H1 (cell line): ENCODE results near the gene PDZD4. TPM values are rescaled to one million over a fixed set of nuclear protein-coding genes. Genes with fewer than 3 reads are reported as not detected.
A peak's percentile ranks its signal among the peaks of the same experiment; 100 is the strongest.

Source experiments
- CTCF ChIA-PET: fragments of 300-600 bp; sonication (Branson Sonifier 250); formaldehyde crosslinking; loops from one replicate; lab custom pipeline; 2021; ENCODE audit not compliant: partially characterized antibody; lab: Charles Lee
- POLR2A ChIA-PET: fragments of 300-600 bp; sonication (Branson Sonifier 250); formaldehyde crosslinking; loops from one replicate; lab custom pipeline; 2021; ENCODE audit warnings: inconsistent platforms; ENCODE audit not compliant: partially characterized antibody; lab: Charles Lee
- DNase-seq, 2 experiments: peaks; one replicate each; pipeline versions ENCODE4 v3.0.0 to v3.0.0-alpha.2; 2010 to 2022; ENCODE audit warnings: low spot score in 2 of 2, low read depth in 1 of 2, mixed read lengths in 1 of 2
- FAIRE-seq: peaks from 2 replicates; lab custom pipeline; 2011; peaks lifted over from hg19 to GRCh38; lab: Jason Lieb, UNC
- H2AFZ ChIP-seq: 2 replicates; pipeline ENCODE4 v1.8.1; 2012; ENCODE audit warnings: low read length, inconsistent platforms
- H2AK5ac ChIP-seq: 2 replicates; pipeline ENCODE4 v1.6.1; 2013; ENCODE audit warnings: low read depth, low read length
- H2BK120ac ChIP-seq: replicated peaks from 2 replicates; pipeline ENCODE3; 2013; ENCODE audit warnings: low read depth, low read length, inconsistent platforms
- H2BK12ac ChIP-seq: 2 replicates; pipeline ENCODE4 v1.6.1; 2013; ENCODE audit warnings: low read depth, low read length
- H2BK15ac ChIP-seq: 2 replicates; pipeline ENCODE4 v1.6.1; 2013; ENCODE audit warnings: low read length
- H2BK20ac ChIP-seq: 2 replicates; pipeline ENCODE4 v1.6.1; 2013; ENCODE audit warnings: low read length
- H2BK5ac ChIP-seq: 2 replicates; pipeline ENCODE4 v1.6.1; 2013; ENCODE audit warnings: low read depth, low read length
- H3K14ac ChIP-seq: 2 replicates; pipeline ENCODE4 v1.6.1; 2013; ENCODE audit warnings: inconsistent platforms; ENCODE audit not compliant: insufficient read length
- H3K18ac ChIP-seq: 2 replicates; pipeline ENCODE4 v1.6.1; 2013; ENCODE audit warnings: low read length; ENCODE audit errors: extremely low read depth
- H3K23ac ChIP-seq: 2 replicates; pipeline ENCODE4 v1.6.1; 2013; ENCODE audit warnings: inconsistent platforms; ENCODE audit not compliant: insufficient read length
- H3K23me2 ChIP-seq: 2 replicates; pipeline ENCODE4 v1.6.1; 2013; ENCODE audit warnings: low read depth, low read length
- H3K27ac ChIP-seq: 2 replicates; pipeline ENCODE4 v1.6.1; 2011; ENCODE audit warnings: low read depth, low read length, inconsistent platforms
- H3K27me3 ChIP-seq, 4 experiments: replicated peaks in 1 of 4; 1 replicate in 1 of 4; 2 replicates in 3 of 4; pipeline versions ENCODE4 v1.6.1 to v1.8.1; 2011 to 2013; ENCODE audit warnings: low read length in 3 of 4, mild to moderate bottlenecking in 3 of 4, inconsistent platforms in 2 of 4, mixed read lengths in 2 of 4, moderate library complexity in 1 of 4; ENCODE audit not compliant: control insufficient read depth in 3 of 4, insufficient read depth in 3 of 4; ENCODE audit errors: extremely low read depth in 1 of 4
- H3K36me3 ChIP-seq, 4 experiments: 2 replicates each; pipeline versions ENCODE4 v1.6.1 to v1.8.1; 2011 to 2013; ENCODE audit warnings: mild to moderate bottlenecking in 4 of 4, low read length in 3 of 4, moderate library complexity in 2 of 4, control low read depth in 1 of 4, inconsistent platforms in 1 of 4; ENCODE audit not compliant: insufficient read depth in 4 of 4, control insufficient read depth in 2 of 4
- H3K4ac ChIP-seq: replicated peaks from 2 replicates; pipeline ENCODE3; 2013; ENCODE audit warnings: low read length, low read depth, mixed read lengths, inconsistent platforms; ENCODE audit not compliant: insufficient read length
- H3K4me1 ChIP-seq, 4 experiments: replicated peaks in 1 of 4; 1 replicate in 1 of 4; 2 replicates in 3 of 4; pipeline versions ENCODE4 v1.6.1 to v1.8.1; 2011 to 2013; ENCODE audit warnings: low read length in 3 of 4, inconsistent platforms in 2 of 4, mixed read lengths in 1 of 4; ENCODE audit not compliant: insufficient read depth in 4 of 4, control insufficient read depth in 3 of 4
- H3K4me2 ChIP-seq, 2 experiments: 2 replicates each; pipeline versions ENCODE4 v1.6.1 to v1.8.1; 2011 to 2013; ENCODE audit warnings: low read depth in 2 of 2, low read length in 2 of 2, control low read depth in 1 of 2, inconsistent platforms in 1 of 2, mild to moderate bottlenecking in 1 of 2; ENCODE audit not compliant: insufficient read depth in 1 of 2
- H3K4me3 ChIP-seq, 4 experiments: fragments of 200-600, 300-600 bp in 1 of 4; sonication (generic), shearing (Covaris generic), sonication (Bioruptor Twin) in 1 of 4; 2 replicates each; pipeline versions ENCODE4 v1.5.1 to v1.8.1; 2011 to 2016; ENCODE audit warnings: low read length in 4 of 4, low read depth in 3 of 4, control low read depth in 2 of 4, inconsistent platforms in 2 of 4, mild to moderate bottlenecking in 2 of 4, mixed read lengths in 1 of 4, moderate library complexity in 1 of 4; ENCODE audit not compliant: insufficient read depth in 2 of 4; ENCODE audit errors: extremely low read depth in 1 of 4
- H3K56ac ChIP-seq: replicated peaks from 2 replicates; pipeline ENCODE3; 2013; ENCODE audit warnings: low read depth, mild to moderate bottlenecking, mixed read lengths, low read length, inconsistent platforms; ENCODE audit not compliant: insufficient read length
- H3K79me1 ChIP-seq: 2 replicates; pipeline ENCODE4 v1.6.1; 2013; ENCODE audit warnings: low read depth, low read length, control low read depth
- H3K79me2 ChIP-seq, 2 experiments: 2 replicates each; pipeline versions ENCODE4 v1.6.1 to v1.8.1; 2012 to 2013; ENCODE audit warnings: low read length in 2 of 2, mild to moderate bottlenecking in 2 of 2, inconsistent platforms in 1 of 2; ENCODE audit not compliant: insufficient read depth in 2 of 2, control insufficient read depth in 1 of 2
- H3K9ac ChIP-seq, 4 experiments: replicated peaks in 1 of 4; 1 replicate in 1 of 4; 2 replicates in 3 of 4; pipeline versions ENCODE4 v1.6.1 to v1.8.1; 2011 to 2013; ENCODE audit warnings: low read depth in 3 of 4, low read length in 3 of 4, control low read depth in 2 of 4, mild to moderate bottlenecking in 2 of 4, moderate library complexity in 2 of 4, inconsistent platforms in 1 of 4; ENCODE audit errors: extremely low read depth in 1 of 4
- H3K9me3 ChIP-seq, 2 experiments: 2 replicates each; pipeline versions ENCODE4 v1.6.1 to v1.8.1; 2012 to 2013; ENCODE audit warnings: mild to moderate bottlenecking in 2 of 2, moderate library complexity in 2 of 2, control low read depth in 1 of 2, inconsistent platforms in 1 of 2, low read depth in 1 of 2, low read length in 1 of 2, mixed read lengths in 1 of 2; ENCODE audit not compliant: insufficient read depth in 2 of 2
- H4K20me1 ChIP-seq, 2 experiments: replicated peaks in 1 of 2; 2 replicates each; pipeline versions ENCODE3 to v1.8.1; 2011 to 2013; ENCODE audit warnings: inconsistent platforms in 2 of 2, low read length in 2 of 2, mild to moderate bottlenecking in 1 of 2; ENCODE audit not compliant: insufficient read depth in 2 of 2, control insufficient read depth in 1 of 2
- H4K5ac ChIP-seq: 2 replicates; pipeline ENCODE4 v1.6.1; 2013; ENCODE audit warnings: low read length, low read depth, mixed read lengths, inconsistent platforms; ENCODE audit not compliant: insufficient read length
- H4K8ac ChIP-seq: 2 replicates; pipeline ENCODE4 v1.8.0; 2013; ENCODE audit warnings: mild to moderate bottlenecking, moderate library complexity, low read length, inconsistent platforms; ENCODE audit not compliant: insufficient read depth; ENCODE audit errors: extremely low read depth
- H4K91ac ChIP-seq: replicated peaks from 2 replicates; pipeline ENCODE3; 2013; ENCODE audit warnings: low read length, mixed read lengths, inconsistent platforms; ENCODE audit not compliant: insufficient read length
- CREB1 ChIP-seq: IDR thresholded peaks from 2 replicates; pipeline ENCODE4 v1.6.1; 2012; ENCODE audit warnings: inconsistent platforms
- CTCF ChIP-seq, 3 experiments: IDR thresholded peaks; 1 replicate in 2 of 3; 2 replicates in 1 of 3; pipeline versions ENCODE4 v1.5.1 to v1.6.1; 2011; ENCODE audit warnings: low read length in 3 of 3, mild to moderate bottlenecking in 3 of 3, inconsistent platforms in 2 of 3, low read depth in 1 of 3, moderate library complexity in 1 of 3; ENCODE audit not compliant: insufficient read depth in 1 of 3; ENCODE audit errors: control extremely low read depth in 1 of 3
- EGR1 ChIP-seq: IDR thresholded peaks from 2 replicates; pipeline ENCODE4 v1.6.1; 2011; ENCODE audit warnings: low read depth, low read length, borderline replicate concordance
- EZH2 ChIP-seq: fragments of 200-600 bp; sonication (generic); IDR thresholded peaks from 2 replicates; pipeline ENCODE4 v1.7.1; 2012; ENCODE audit warnings: low read depth, mild to moderate bottlenecking, moderate library complexity, low read length, inconsistent platforms; ENCODE audit not compliant: severe bottlenecking
- KDM5A ChIP-seq: fragments of 200-600 bp; IDR thresholded peaks from 2 replicates; pipeline ENCODE4 v1.7.1; 2012; ENCODE audit warnings: mild to moderate bottlenecking, low read length, inconsistent platforms, mixed read lengths
- RAD21 ChIP-seq, 2 experiments: IDR thresholded peaks in 1 of 2; conservative IDR thresholded peaks in 1 of 2; 2 replicates each; pipeline ENCODE4 v1.6.1; 2011; ENCODE audit warnings: low read depth in 2 of 2, low read length in 2 of 2, improper control_type of control experiment in 1 of 2, inconsistent platforms in 1 of 2, mild to moderate bottlenecking in 1 of 2, moderate library complexity in 1 of 2
- SRF ChIP-seq: IDR thresholded peaks from 2 replicates; pipeline ENCODE4 v1.6.1; 2011; ENCODE audit warnings: mild to moderate bottlenecking, low read depth, low read length, moderate library complexity
- TCF12 ChIP-seq: IDR thresholded peaks from 2 replicates; pipeline ENCODE4 v1.6.1; 2011; ENCODE audit warnings: low read depth, mild to moderate bottlenecking, low read length
- TEAD4 ChIP-seq: IDR thresholded peaks from 2 replicates; pipeline ENCODE4 v1.6.1; 2012; ENCODE audit warnings: low read depth, low read length, inconsistent platforms, mixed read lengths
- WGBS, 2 experiments: shearing (Covaris generic) in 1 of 2; methylation state at CpG; one replicate each; pipeline versions ENCODE4 v1.1.6 to v1.1.7; 2013 to 2015; ENCODE audit warnings: low lambda C conversion rate in 2 of 2, mixed read lengths in 2 of 2, inconsistent platforms in 1 of 2, low coverage in 1 of 2, missing lambda C conversion rate in 1 of 2; ENCODE audit not compliant: insufficient replicate concordance in 2 of 2, insufficient coverage in 1 of 2, insufficient read length in 1 of 2; ENCODE audit errors: extremely low coverage in 1 of 2, missing lambda C conversion rate in 1 of 2; 5-methylcytosine and 5-hydroxymethylcytosine counted together
- polyA plus RNA-seq, 7 experiments: library from polyadenylated mRNA; depleted of rRNA in 3 of 7; stranded (reverse) in 5 of 7; unstranded in 2 of 7; fragments of >200 nt in 5 of 7; fragments of 200-250 nt in 2 of 7; gene quantifications; 1 replicate in 5 of 7; 2 replicates in 1 of 7; 4 replicates in 1 of 7; pipeline versions ENCODE4 v1.2.1 to v1.2.3, GENCODE V29; 2011 to 2013; ENCODE audit warnings: missing spikeins in 2 of 7, mixed read lengths in 2 of 7
- total RNA-seq: library from RNA; stranded (reverse); fragmentation: NEBNext Ultra II Directional; extraction: Animal tissue kit (Norgen Biotek cat#: 25700); gene quantifications from 2 replicates; pipeline ENCODE4 v1.2.1, GENCODE V29; 2021

The PDZD4 gene
- total and polyA plus RNA-seq, 2 of the 8 experiments (the other 6 are each of a cell fraction or from before 2014, with no cell fraction given), result 45.8 to 169 TPM

GRCh38 chrX:153831429-153832150 is 1.2 kb upstream of the PDZD4 start:
- POLR2A ChIA-PET, result interaction anchor here (2.0 to 3.2 kb wide), 3 partner anchors 11 to 17 kb away, joined by 4 to 13 read pairs (median 11); no protein-coding TSS in a partner anchor
- H2BK20ac ChIP-seq, result no peak overlapping the region
- DNase-seq, result no peak
- TF ChIP-seq TCF12, result no peak
- TF ChIP-seq CTCF (IDR thresholded peaks at IDR 0.05; ENCODE audit: control extremely low read depth in 1 of 3, insufficient read depth in 1 of 3, low read depth in 1 of 3, low read length in 3 of 3), result no peak
- TF ChIP-seq RAD21 (IDR thresholded peaks at IDR 0.05 in 1 of 2, conservative IDR thresholded peaks at IDR 0.05 in 1 of 2; ENCODE audit: low read depth in 2 of 2, low read length in 2 of 2), result no peak
- TF ChIP-seq EGR1, result no peak
- TF ChIP-seq TEAD4, result no peak
- no peak for TF ChIP-seq CREB1
- TF ChIP-seq KDM5A, result no peak
- no peak for TF ChIP-seq EZH2
- TF ChIP-seq SRF, result no peak

More at GRCh38 chrX:153831429-153832150, 1.2 kb upstream of the PDZD4 start:
- no peak overlapping the region for H2BK120ac ChIP-seq
- H2AFZ ChIP-seq, result no peak overlapping the region
- peaks cover 0 to 6% (median 2%) of the 10 kb centered on the region in 4 experiments; a peak in 3 of 7 replicates for H3K27me3 ChIP-seq
- no peak overlapping the region; the same call in 1 of the 2 replicates for H3K18ac ChIP-seq
- H3K14ac ChIP-seq, result no peak overlapping the region
- H3K27ac ChIP-seq, result no peak overlapping the region
- no peak overlapping the region for H4K91ac ChIP-seq
- no peaks in the 10 kb centered on the region for H4K20me1 ChIP-seq
- no peak overlapping the region for H3K23ac ChIP-seq
- no peak overlapping the region for H3K4ac ChIP-seq
- H3K23me2 ChIP-seq, result no peaks in the 10 kb centered on the region
- CTCF ChIA-PET, result interaction anchor here (1.4 kb wide), 1 partner anchor 22 kb away, joined by 5 read pairs; no protein-coding TSS in a partner anchor
- no peak overlapping the region for H2BK5ac ChIP-seq
- H4K5ac ChIP-seq, result no peak overlapping the region
- no peaks in the 10 kb centered on the region for H3K9me3 ChIP-seq
- FAIRE-seq, result no peak
- H4K8ac ChIP-seq, result peak overlapping the region; percentile 79; the same call in 1 of the 2 replicates
- 64% methylated on average over 10 of the region's 23 CpGs; no CpG with 5 or more reads in 1 of the 2 experiments for WGBS, 2 experiments
- H3K56ac ChIP-seq, result peak overlapping the region; percentile 25
- peaks cover 11 to 27% of the 10 kb centered on the region in 2 experiments; a peak in 3 of 4 replicates for H3K79me2 ChIP-seq
- no peaks in the 10 kb centered on the region for H3K79me1 ChIP-seq
- H3K9ac ChIP-seq, result no peak overlapping the region
- peak overlapping the region; percentile 65; the same call in 1 of the 2 replicates for H2AK5ac ChIP-seq
- no peak overlapping the region; the same call in 1 of the 2 replicates for H2BK15ac ChIP-seq
- no peaks in the 10 kb centered on the region for H3K36me3 ChIP-seq
- peak overlapping the region; percentile 60 to 79 for H3K4me2 ChIP-seq
- H3K4me3 ChIP-seq, result peak overlapping the region; percentile 32 to 61 (median 46); a peak in 6 of 8 replicates
- H2BK12ac ChIP-seq, result 0 out of 2 replicates have a peak overlapping the region, but pooled peaks have one; percentile 39
- peaks cover 0 to 15% (median 8%) of the 10 kb centered on the region in 4 experiments; a peak in 5 of 7 replicates for H3K4me1 ChIP-seq
